ENCODE results near the gene PFN4.
A peak's percentile ranks its signal among the peaks of the same experiment; 100 is the strongest.

PFN4 gene

GRCh38 chr2:24132543-24132942 is 9.4 kb upstream of the PFN4 start:
- no peak overlapping the region for H3K4me3 ChIP-seq (ENCODE audit: low read depth, low read length)
- in situ Hi-C loops (cut with HindIII; ENCODE audit: low sequenced_read_pairs), result no loop called here
- TF ChIP-seq CTCF (IDR thresholded peaks at IDR 0.05; ENCODE audit: low read depth, low read length, missing control alignments), result no peak
- DNase-seq (ENCODE audit: low read depth), result no peak

GRCh38 chr2:24125956-24126355 is 2.8 kb upstream of the PFN4 start:
- no peak for DNase-seq (ENCODE audit: low read depth)
- no peak overlapping the region for H3K4me3 ChIP-seq (ENCODE audit: low read depth, low read length)
- TF ChIP-seq CTCF (IDR thresholded peaks at IDR 0.05; ENCODE audit: low read depth, low read length, missing control alignments), result no peak
- in situ Hi-C loops (cut with HindIII; ENCODE audit: low sequenced_read_pairs), result no loop called here

GRCh38 chr2:24123922-24124580 is 917 bp upstream of the PFN4 start:
- no peak for TF ChIP-seq CTCF (IDR thresholded peaks at IDR 0.05; ENCODE audit: low read depth, low read length, missing control alignments)
- in situ Hi-C loops (cut with HindIII; ENCODE audit: low sequenced_read_pairs), result no loop called here
- DNase-seq (ENCODE audit: low read depth), result no peak
- H3K4me3 ChIP-seq (ENCODE audit: low read depth, low read length), result peak overlapping the region; percentile 68

- peak overlapping the region; percentile 68 for H3K4me3 ChIP-seq (ENCODE audit: low read depth, low read length)
- no peak for TF ChIP-seq CTCF (IDR thresholded peaks at IDR 0.05; ENCODE audit: low read depth, low read length, missing control alignments)
- in situ Hi-C loops (cut with HindIII; ENCODE audit: low sequenced_read_pairs), result no loop called here
- DNase-seq (ENCODE audit: low read depth), result no peak
Observed at GRCh38 chr2:24122366-24123194, 554 bp downstream of the PFN4 start.

GRCh38 chr2:24121469-24121868 is 1.7 kb downstream of the PFN4 start:
- in situ Hi-C loops (cut with HindIII; ENCODE audit: low sequenced_read_pairs), result no loop called here
- no peak for TF ChIP-seq CTCF (IDR thresholded peaks at IDR 0.05; ENCODE audit: low read depth, low read length, missing control alignments)
- H3K4me3 ChIP-seq (ENCODE audit: low read depth, low read length), result no peak overlapping the region
- no peak for DNase-seq (ENCODE audit: low read depth)

GRCh38 chr2:24121066-24121465 is 2.1 kb downstream of the PFN4 start:
- no peak for TF ChIP-seq CTCF (IDR thresholded peaks at IDR 0.05; ENCODE audit: low read depth, low read length, missing control alignments)
- in situ Hi-C loops (cut with HindIII; ENCODE audit: low sequenced_read_pairs), result no loop called here
- DNase-seq (ENCODE audit: low read depth), result no peak
- H3K4me3 ChIP-seq (ENCODE audit: low read depth, low read length), result no peak overlapping the region

Measured in astrocyte of the cerebellum (primary cell).